ENCODE results near the gene FMO2.

Gene FMO2

GRCh38 chr1:171245458-171246064 is 60.5 kb downstream of the FMO2 start:
- TF ChIP-seq CREB1 (IDR thresholded peaks at IDR 0.05; ENCODE audit: low read depth) (no peak), TEAD4 (IDR thresholded peaks at IDR 0.05) (peak; percentile 26; the same call in 1 of the 2 replicates), RAD21 (IDR thresholded peaks at IDR 0.05; ENCODE audit: low read depth) (peak; percentile 53)

GRCh38 chr1:171247501-171247900 is 62.4 kb downstream of the FMO2 start:
- TF ChIP-seq EP300 (IDR thresholded peaks at IDR 0.05; ENCODE audit: borderline replicate concordance): no peak
- no peak for TF ChIP-seq NFIC (IDR thresholded peaks at IDR 0.05)
- no peak for TF ChIP-seq ZBTB7A (IDR thresholded peaks at IDR 0.05; ENCODE audit: low read depth)
- no peak for TF ChIP-seq TCF12 (IDR thresholded peaks at IDR 0.05; ENCODE audit: low read depth)
- no peak for TF ChIP-seq CEBPB (IDR thresholded peaks at IDR 0.05)
- no peak for TF ChIP-seq YY1 (IDR thresholded peaks at IDR 0.05; ENCODE audit: low read depth)
- no peak for TF ChIP-seq USF1 (IDR thresholded peaks at IDR 0.05)
- no peak for TF ChIP-seq FOXM1 (IDR thresholded peaks at IDR 0.05; ENCODE audit: borderline replicate concordance, low read depth)
- TF ChIP-seq TAF1 (IDR thresholded peaks at IDR 0.05; ENCODE audit: low read depth): no peak

- TF ChIP-seq RAD21 (IDR thresholded peaks at IDR 0.05; ENCODE audit: low read depth) (no peak), ZBTB7A (IDR thresholded peaks at IDR 0.05; ENCODE audit: low read depth) (no peak), USF1 (IDR thresholded peaks at IDR 0.05) (no peak), CREB1 (IDR thresholded peaks at IDR 0.05; ENCODE audit: low read depth) (no peak), CEBPB (IDR thresholded peaks at IDR 0.05) (no peak)
Observed at GRCh38 chr1:171248302-171248701, 63.2 kb downstream of the FMO2 start, which contains the start of gene FMO1. TSS of gene FMO1 (plus strand) at chr1:171248494. CDS start at chr1:171258088, 9,594 bp downstream.

GRCh38 chr1:171248841-171249240 is 63.7 kb downstream of the FMO2 start:
- no peak for TF ChIP-seq YY1 (IDR thresholded peaks at IDR 0.05; ENCODE audit: low read depth)
- no peak for TF ChIP-seq CEBPB (IDR thresholded peaks at IDR 0.05)
- TF ChIP-seq CREB1 (IDR thresholded peaks at IDR 0.05; ENCODE audit: low read depth): no peak
- TF ChIP-seq TAF1 (IDR thresholded peaks at IDR 0.05; ENCODE audit: low read depth): no peak
- no peak for TF ChIP-seq EP300 (IDR thresholded peaks at IDR 0.05; ENCODE audit: borderline replicate concordance)
- TF ChIP-seq RAD21 (IDR thresholded peaks at IDR 0.05; ENCODE audit: low read depth): no peak
- TF ChIP-seq MAX (IDR thresholded peaks at IDR 0.05): no peak

- TF ChIP-seq ZBTB7A (IDR thresholded peaks at IDR 0.05; ENCODE audit: low read depth) (no peak), EP300 (IDR thresholded peaks at IDR 0.05; ENCODE audit: borderline replicate concordance) (no peak), MAX (IDR thresholded peaks at IDR 0.05) (no peak), TCF12 (IDR thresholded peaks at IDR 0.05; ENCODE audit: low read depth) (no peak), CREB1 (IDR thresholded peaks at IDR 0.05; ENCODE audit: low read depth) (no peak), CEBPB (IDR thresholded peaks at IDR 0.05) (no peak), FOXM1 (IDR thresholded peaks at IDR 0.05; ENCODE audit: borderline replicate concordance, low read depth) (no peak), USF1 (IDR thresholded peaks at IDR 0.05) (no peak), TEAD4 (IDR thresholded peaks at IDR 0.05) (no peak), EGR1 (IDR thresholded peaks at IDR 0.05) (no peak), RAD21 (IDR thresholded peaks at IDR 0.05; ENCODE audit: low read depth) (no peak), REST (IDR thresholded peaks at IDR 0.05; ENCODE audit: low read depth) (no peak), TAF1 (IDR thresholded peaks at IDR 0.05; ENCODE audit: low read depth) (no peak)
Observed at GRCh38 chr1:171250263-171250662, 65.2 kb downstream of the FMO2 start.

GRCh38 chr1:171251042-171251951 is 66.2 kb downstream of the FMO2 start:
- TF ChIP-seq TCF12 (IDR thresholded peaks at IDR 0.05; ENCODE audit: low read depth) (no peak), REST (IDR thresholded peaks at IDR 0.05; ENCODE audit: low read depth) (no peak), EP300 (IDR thresholded peaks at IDR 0.05; ENCODE audit: borderline replicate concordance) (no peak), YY1 (IDR thresholded peaks at IDR 0.05; ENCODE audit: low read depth) (no peak), USF1 (IDR thresholded peaks at IDR 0.05) (no peak), TEAD4 (IDR thresholded peaks at IDR 0.05) (no peak), CEBPB (IDR thresholded peaks at IDR 0.05) (no peak), TAF1 (IDR thresholded peaks at IDR 0.05; ENCODE audit: low read depth) (no peak), MAX (IDR thresholded peaks at IDR 0.05) (no peak), ZBTB7A (IDR thresholded peaks at IDR 0.05; ENCODE audit: low read depth) (no peak), RAD21 (IDR thresholded peaks at IDR 0.05; ENCODE audit: low read depth) (no peak)
